22Rv1 (cell line): ENCODE measurements around the gene SCAMP4.

ENCODE experiments used
- H3K27ac ChIP-seq: fragments of 450-650 bp; 2 replicates; pipeline ENCODE4 v1.5.1; 2017
- ZFX ChIP-seq: fragments of 450-650 bp; IDR thresholded peaks from 2 replicates; pipeline ENCODE4 v1.6.1; 2017; ENCODE audit warnings: antibody characterized with exemption, borderline replicate concordance
- TF ChIP-seq, protein P1 (sequence below): fragments of 450-650 bp; IDR thresholded peaks from 2 replicates; pipeline ENCODE4 v1.5.1; 2017; ENCODE audit warnings: mild to moderate bottlenecking

SCAMP4 gene

DNA sequence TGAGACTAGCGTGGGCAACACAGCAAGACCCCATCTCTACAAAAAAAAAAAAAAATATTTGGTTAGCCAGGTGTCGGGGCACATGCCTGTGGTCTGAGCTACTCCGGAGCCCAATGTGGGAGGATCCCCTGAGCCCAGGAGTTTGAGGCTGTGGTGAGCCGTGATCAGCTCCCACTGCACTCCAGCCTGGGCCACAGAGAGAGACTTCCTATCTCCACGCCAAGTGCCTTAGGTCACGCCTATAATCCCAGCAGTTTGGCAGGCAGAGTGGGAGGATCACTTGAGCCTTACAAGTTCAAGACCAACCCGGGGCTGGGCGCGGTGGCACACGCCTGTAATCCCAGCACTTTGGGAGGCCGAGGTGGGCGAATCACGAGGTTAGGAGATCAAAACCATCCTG, 8.7 kb upstream of the SCAMP4 start:
- H3K27ac ChIP-seq, result no peak overlapping the region
- TF ChIP-seq, protein P1, sequence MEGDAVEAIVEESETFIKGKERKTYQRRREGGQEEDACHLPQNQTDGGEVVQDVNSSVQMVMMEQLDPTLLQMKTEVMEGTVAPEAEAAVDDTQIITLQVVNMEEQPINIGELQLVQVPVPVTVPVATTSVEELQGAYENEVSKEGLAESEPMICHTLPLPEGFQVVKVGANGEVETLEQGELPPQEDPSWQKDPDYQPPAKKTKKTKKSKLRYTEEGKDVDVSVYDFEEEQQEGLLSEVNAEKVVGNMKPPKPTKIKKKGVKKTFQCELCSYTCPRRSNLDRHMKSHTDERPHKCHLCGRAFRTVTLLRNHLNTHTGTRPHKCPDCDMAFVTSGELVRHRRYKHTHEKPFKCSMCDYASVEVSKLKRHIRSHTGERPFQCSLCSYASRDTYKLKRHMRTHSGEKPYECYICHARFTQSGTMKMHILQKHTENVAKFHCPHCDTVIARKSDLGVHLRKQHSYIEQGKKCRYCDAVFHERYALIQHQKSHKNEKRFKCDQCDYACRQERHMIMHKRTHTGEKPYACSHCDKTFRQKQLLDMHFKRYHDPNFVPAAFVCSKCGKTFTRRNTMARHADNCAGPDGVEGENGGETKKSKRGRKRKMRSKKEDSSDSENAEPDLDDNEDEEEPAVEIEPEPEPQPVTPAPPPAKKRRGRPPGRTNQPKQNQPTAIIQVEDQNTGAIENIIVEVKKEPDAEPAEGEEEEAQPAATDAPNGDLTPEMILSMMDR, result no peak
- no peak for TF ChIP-seq ZFX

DNA sequence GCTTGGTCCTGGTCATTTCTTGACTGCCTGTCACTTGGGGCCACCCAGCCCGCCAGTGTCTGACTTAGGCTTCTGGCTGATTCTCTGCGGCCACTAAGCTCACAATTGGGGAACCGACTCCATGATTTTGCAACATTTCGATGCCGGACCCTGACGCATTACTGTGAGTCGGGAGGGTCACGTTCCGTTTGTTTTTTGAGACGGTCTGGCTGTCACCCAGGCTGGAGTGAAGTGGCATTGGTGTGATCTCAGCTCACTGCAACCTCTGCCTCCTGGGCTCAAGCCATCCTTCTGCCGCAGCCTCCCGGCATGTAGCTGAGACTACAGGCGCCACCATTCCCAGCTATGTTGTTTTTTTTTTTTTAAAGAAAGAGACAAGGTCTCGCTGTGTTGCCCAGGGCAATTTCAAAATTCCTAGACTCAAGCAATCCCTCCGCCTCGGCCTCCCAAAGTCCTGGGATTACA, 3.2 kb upstream of the SCAMP4 start:
- no peak for TF ChIP-seq ZFX
- TF ChIP-seq, protein P1, result no peak
- no peak overlapping the region for H3K27ac ChIP-seq

DNA sequence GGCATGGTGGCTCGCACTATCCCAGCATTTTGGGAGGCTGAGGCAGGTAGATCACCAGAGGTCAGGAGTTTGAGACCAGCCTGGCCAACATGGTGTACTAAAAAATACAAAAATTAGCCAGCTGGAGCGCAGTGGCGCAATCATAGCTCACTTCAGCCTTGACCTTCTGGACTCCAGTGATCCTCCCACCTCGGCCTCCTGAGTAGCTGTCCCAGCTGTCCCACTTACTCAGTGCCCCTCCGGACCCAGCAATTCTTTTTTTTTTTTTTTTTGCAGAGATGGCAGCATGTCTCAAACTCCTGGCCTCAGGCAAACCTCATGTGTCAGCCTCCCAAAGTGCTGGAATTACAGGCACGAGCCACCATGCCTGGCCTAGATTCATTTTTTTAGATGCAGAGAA, 2.3 kb upstream of the SCAMP4 start:
- TF ChIP-seq, protein P1, result no peak
- TF ChIP-seq ZFX, result no peak
- no peak overlapping the region for H3K27ac ChIP-seq

DNA sequence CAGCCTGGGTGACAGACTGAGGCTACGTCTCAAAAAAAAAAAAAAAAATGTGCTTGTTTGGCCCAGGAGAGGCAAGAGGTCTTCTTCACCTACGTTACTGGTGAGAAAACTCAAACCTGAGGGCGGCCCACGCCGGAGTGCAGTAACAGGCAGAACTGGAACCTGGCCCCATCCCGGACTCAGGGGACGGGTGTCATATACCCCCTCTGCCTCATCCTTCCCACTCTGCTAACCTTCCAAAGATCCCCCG, 414 bp upstream of the SCAMP4 start:
- TF ChIP-seq ZFX, result no peak
- TF ChIP-seq, protein P1, result no peak
- peak overlapping the region; percentile 86 for H3K27ac ChIP-seq

DNA sequence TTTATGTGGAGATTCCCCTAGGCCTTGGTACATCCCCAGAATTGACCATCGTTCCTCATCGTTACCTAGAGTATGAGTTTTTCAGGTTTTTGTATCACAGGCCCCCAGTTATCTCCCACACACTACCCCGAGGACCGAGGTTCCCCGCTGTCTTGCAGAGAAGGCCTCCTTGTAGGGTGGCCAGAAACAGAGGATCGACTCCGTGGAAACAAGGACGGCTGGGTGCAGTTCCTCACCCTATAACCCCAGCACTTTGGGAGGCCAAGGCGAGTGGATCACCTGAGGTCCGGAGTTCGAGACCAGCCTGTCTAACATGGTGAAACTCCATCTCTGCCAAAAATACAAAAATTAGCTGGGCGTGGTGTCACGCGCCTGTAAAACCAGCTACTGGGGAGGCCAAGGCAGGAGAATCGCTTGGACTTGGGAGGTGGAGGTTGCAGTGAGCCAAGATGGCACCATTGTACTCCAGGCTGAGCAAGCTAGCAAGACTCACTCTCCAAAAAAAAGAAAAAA, 720 bp downstream of the SCAMP4 start:
- TF ChIP-seq ZFX, result no peak
- TF ChIP-seq, protein P1, result no peak
- H3K27ac ChIP-seq, result peak overlapping the region; percentile 86

DNA sequence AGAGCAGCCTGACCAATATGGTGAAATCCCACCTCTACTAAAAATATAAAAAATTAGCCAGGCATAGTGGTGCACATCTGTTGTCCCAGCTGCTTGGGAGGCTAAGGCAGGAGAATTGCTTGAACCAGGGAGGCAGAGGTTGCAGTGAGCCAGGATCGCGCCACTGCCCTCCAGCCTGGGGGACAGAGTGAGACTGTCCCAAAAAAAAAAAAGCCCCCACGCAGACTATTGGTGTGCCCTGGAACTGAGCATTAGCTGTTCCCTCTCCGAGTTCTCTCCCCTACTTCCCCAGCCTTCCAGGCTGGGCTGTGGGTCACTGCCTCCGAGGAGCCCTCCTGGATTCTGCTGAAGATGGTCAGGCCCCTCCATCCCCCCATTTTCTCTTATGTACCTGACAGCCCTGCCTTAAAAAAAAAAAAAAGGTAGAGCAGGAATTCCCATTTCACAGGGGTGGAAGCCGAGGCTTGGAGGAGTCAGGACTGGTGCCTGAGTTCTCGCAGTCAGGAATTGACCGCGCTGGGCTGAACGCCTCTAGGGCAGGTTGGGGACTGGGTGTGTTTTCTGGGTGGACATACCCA, 1.9 kb downstream of the SCAMP4 start:
- peak overlapping the region; percentile 86; the same call in 1 of the 2 replicates for H3K27ac ChIP-seq
- TF ChIP-seq, protein P1, result no peak
- no peak for TF ChIP-seq ZFX

DNA sequence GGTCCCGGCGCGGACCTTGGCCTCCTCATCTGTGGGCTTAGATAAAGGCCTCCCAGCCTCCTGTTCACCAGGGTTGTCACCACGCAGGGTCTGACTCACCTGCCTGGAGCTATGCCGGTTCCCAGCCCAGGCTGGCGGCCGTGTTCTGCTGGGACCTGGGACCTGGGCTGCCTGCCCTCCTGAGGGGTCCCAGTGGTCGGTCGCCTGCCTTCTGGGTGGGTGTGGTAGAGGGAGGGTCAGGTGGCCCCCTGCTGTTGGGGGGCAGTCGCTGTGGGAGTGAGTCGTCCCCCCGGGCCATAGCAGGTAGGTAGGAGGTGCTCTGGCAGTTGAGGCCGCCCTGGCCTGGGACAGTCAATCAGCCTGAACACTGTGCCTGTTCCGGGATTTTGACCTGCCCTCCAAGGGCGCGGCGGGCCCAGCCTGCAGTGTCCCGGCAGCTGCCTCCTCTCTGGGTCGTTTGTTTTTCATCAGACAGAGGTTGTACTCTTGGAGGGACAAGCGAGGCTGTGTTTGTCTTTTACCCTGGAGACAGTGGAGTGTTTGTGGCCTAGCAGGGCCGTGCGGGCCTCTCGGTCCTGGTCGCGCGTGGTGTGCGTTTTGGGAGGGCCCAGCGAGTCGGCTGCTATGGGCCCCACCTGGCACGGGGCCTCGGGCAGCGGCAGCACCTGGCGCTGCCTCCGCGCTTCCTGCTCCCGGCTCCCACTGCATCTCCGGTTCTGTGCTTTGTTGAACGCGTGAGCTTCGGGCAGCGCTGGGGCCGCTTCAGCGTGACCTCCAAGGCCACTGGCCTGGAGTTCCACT, 2.6 kb downstream of the SCAMP4 start:
- no peak overlapping the region for H3K27ac ChIP-seq
- no peak for TF ChIP-seq ZFX
- TF ChIP-seq, protein P1, result no peak
